Measurements from ENCODE around the gene DIP2B. TPM values are rescaled to one million over a fixed set of nuclear protein-coding genes. Genes with fewer than 3 reads are reported as not detected.
A peak's percentile ranks its signal among the peaks of the same experiment; 100 is the strongest.
"Not testable (repeated sequence)": the region's sequence is repeated elsewhere in the genome, so short reads cannot be mapped to it uniquely, and the experiment has no call there.

Gene DIP2B
- total RNA-seq, 1 donor from 2014 or later = 25.8 TPM

GRCh38 chr12:50537538-50537919 lies 32.7 kb downstream of the DIP2B start:
- DNase-seq (ENCODE audit: low spot score) = no peak

GRCh38 chr12:50538182-50538581 lies 33.4 kb downstream of the DIP2B start:
- Mint-ChIP-seq H3K9me3 (ENCODE audit: low read depth) (no peaks in the 10 kb centered on the region), H3K4me3 (ENCODE audit: unreplicated experiment) (no peak overlapping the region), H3K27me3 (ENCODE audit: low read depth) (no peaks in the 10 kb centered on the region), H3K36me3 (ENCODE audit: low read depth) (peaks cover 5% of the 10 kb centered on the region), H3K4me1 (ENCODE audit: low read depth) (peaks cover 27% of the 10 kb centered on the region), H3K27ac (ENCODE audit: unreplicated experiment) (peak overlapping the region; percentile 13)
- TF ChIP-seq CTCF (IDR thresholded peaks at IDR 0.05) = no peak
- no peak for DNase-seq (ENCODE audit: low spot score)

More at GRCh38 chr12:50537538-50537919, 32.7 kb downstream of the DIP2B start:
- TF ChIP-seq CTCF (IDR thresholded peaks at IDR 0.05) = no peak
- Mint-ChIP-seq H3K4me1 (ENCODE audit: low read depth) (peaks cover 22% of the 10 kb centered on the region), H3K27me3 (ENCODE audit: low read depth) (no peaks in the 10 kb centered on the region), H3K9me3 (ENCODE audit: low read depth) (no peaks in the 10 kb centered on the region), H3K27ac (ENCODE audit: unreplicated experiment) (peak overlapping the region; percentile 42), H3K36me3 (ENCODE audit: low read depth) (peaks cover 5% of the 10 kb centered on the region), H3K4me3 (ENCODE audit: unreplicated experiment) (peak overlapping the region; percentile 13)

GRCh38 chr12:50541139-50541538 lies 36.4 kb downstream of the DIP2B start:
- Mint-ChIP-seq H3K27me3 (ENCODE audit: low read depth) (no peaks in the 10 kb centered on the region), H3K4me1 (ENCODE audit: low read depth) (peaks cover 30% of the 10 kb centered on the region), H3K9me3 (ENCODE audit: low read depth) (no peaks in the 10 kb centered on the region), H3K4me3 (ENCODE audit: unreplicated experiment) (no peak overlapping the region), H3K36me3 (ENCODE audit: low read depth) (peaks cover 5% of the 10 kb centered on the region), H3K27ac (ENCODE audit: unreplicated experiment) (no peak overlapping the region)
- no peak for DNase-seq (ENCODE audit: low spot score)
- TF ChIP-seq CTCF (IDR thresholded peaks at IDR 0.05) = no peak

- no peak for TF ChIP-seq CTCF (IDR thresholded peaks at IDR 0.05)
- Mint-ChIP-seq H3K9me3 (ENCODE audit: low read depth) (no peaks in the 10 kb centered on the region), H3K27ac (ENCODE audit: unreplicated experiment) (peak overlapping the region; percentile 84), H3K4me1 (ENCODE audit: low read depth) (peaks cover 39% of the 10 kb centered on the region), H3K27me3 (ENCODE audit: low read depth) (no peaks in the 10 kb centered on the region), H3K4me3 (ENCODE audit: unreplicated experiment) (no peak overlapping the region), H3K36me3 (ENCODE audit: low read depth) (peaks cover 3% of the 10 kb centered on the region)
- no peak for DNase-seq (ENCODE audit: low spot score)
Measured at GRCh38 chr12:50542448-50542847, 37.7 kb downstream of the DIP2B start.

- H3K27ac Mint-ChIP-seq (ENCODE audit: unreplicated experiment) = peak overlapping the region; percentile 84
- H3K4me3 Mint-ChIP-seq (ENCODE audit: unreplicated experiment); H3K36me3 Mint-ChIP-seq (ENCODE audit: low read depth); H3K9me3 Mint-ChIP-seq (ENCODE audit: low read depth); H3K27me3 Mint-ChIP-seq (ENCODE audit: low read depth); DNase-seq (ENCODE audit: low spot score): not testable (repeated sequence)
- H3K4me1 Mint-ChIP-seq (ENCODE audit: low read depth) = peaks cover 34% of the 10 kb centered on the region
Measured at GRCh38 chr12:50543188-50543587, 38.4 kb downstream of the DIP2B start.

GRCh38 chr12:50545213-50545612 lies 40.4 kb downstream of the DIP2B start:
- H3K27ac Mint-ChIP-seq (ENCODE audit: unreplicated experiment) = peak overlapping the region; percentile 59
- H3K27me3 Mint-ChIP-seq (ENCODE audit: low read depth) = no peaks in the 10 kb centered on the region
- no peaks in the 10 kb centered on the region for H3K9me3 Mint-ChIP-seq (ENCODE audit: low read depth)
- DNase-seq (ENCODE audit: low spot score) = no peak
- no peak overlapping the region for H3K4me3 Mint-ChIP-seq (ENCODE audit: unreplicated experiment)
- no peaks in the 10 kb centered on the region for H3K36me3 Mint-ChIP-seq (ENCODE audit: low read depth)
- TF ChIP-seq CTCF (IDR thresholded peaks at IDR 0.05) = no peak
- peaks cover 40% of the 10 kb centered on the region for H3K4me1 Mint-ChIP-seq (ENCODE audit: low read depth)

Data from chondrocyte (in vitro differentiated cells).